GM12874 (cell line): ENCODE measurements around the gene ACAP2.

Source experiments
- TF ChIP-seq, protein P1 (sequence below): IDR thresholded peaks from 2 replicates; pipeline ENCODE4 v1.5.1; 2011; ENCODE audit warnings: low read depth, mild to moderate bottlenecking, control low read depth, low read length, moderate library complexity; ENCODE audit not compliant: insufficient read depth

Gene ACAP2

DNA sequence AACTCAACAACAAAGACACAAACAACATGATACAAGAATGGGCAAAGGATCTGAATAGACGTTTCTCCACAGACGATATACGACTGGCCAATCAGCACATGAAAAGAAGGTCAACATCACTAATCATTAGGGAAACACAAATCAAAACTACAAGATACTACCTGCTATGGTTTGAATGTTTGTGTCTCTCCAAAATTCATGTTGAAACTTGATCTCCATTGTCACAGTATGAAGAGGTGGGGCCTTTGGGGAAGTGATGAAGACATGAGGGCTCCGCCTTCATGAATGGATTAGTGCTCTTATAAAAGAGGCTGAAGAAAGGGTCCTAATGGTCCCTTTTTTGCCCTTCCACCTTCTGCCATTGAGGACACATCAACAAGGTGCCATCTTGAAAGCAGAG, 32.3 kb downstream of the ACAP2 start:
- TF ChIP-seq, protein P1, sequence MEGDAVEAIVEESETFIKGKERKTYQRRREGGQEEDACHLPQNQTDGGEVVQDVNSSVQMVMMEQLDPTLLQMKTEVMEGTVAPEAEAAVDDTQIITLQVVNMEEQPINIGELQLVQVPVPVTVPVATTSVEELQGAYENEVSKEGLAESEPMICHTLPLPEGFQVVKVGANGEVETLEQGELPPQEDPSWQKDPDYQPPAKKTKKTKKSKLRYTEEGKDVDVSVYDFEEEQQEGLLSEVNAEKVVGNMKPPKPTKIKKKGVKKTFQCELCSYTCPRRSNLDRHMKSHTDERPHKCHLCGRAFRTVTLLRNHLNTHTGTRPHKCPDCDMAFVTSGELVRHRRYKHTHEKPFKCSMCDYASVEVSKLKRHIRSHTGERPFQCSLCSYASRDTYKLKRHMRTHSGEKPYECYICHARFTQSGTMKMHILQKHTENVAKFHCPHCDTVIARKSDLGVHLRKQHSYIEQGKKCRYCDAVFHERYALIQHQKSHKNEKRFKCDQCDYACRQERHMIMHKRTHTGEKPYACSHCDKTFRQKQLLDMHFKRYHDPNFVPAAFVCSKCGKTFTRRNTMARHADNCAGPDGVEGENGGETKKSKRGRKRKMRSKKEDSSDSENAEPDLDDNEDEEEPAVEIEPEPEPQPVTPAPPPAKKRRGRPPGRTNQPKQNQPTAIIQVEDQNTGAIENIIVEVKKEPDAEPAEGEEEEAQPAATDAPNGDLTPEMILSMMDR, result no peak

GRCh38 chr3:195407531-195408409, 35.0 kb downstream of the ACAP2 start:
- TF ChIP-seq, protein P1, result no peak

GRCh38 chr3:195405651-195406050, 37.2 kb downstream of the ACAP2 start:
- TF ChIP-seq, protein P1, result no peak

- TF ChIP-seq, protein P1, result no peak
Observed at GRCh38 chr3:195403841-195404408, 38.9 kb downstream of the ACAP2 start.

DNA sequence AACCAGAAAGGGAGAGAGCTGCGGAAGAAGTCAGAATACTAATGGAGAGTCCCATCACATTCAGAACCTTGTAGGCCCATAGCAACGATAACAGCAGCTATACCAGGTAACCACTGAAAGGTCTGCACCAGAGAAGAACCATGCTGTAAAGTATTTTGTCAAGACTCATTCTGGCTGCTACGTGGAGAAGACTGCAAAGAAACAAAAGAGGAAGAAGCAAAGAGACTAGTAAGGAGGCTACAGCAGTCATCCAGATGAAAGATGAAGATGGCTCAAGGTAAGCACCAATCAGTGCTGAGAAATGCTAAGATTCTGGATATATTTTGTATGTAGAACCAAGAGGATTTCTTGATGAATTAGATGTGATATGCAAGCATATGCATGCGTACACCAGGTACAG, 39.6 kb downstream of the ACAP2 start:
- TF ChIP-seq, protein P1, result no peak

- TF ChIP-seq, protein P1, result no peak
Observed at GRCh38 chr3:195401943-195402342, 40.9 kb downstream of the ACAP2 start.

GRCh38 chr3:195397524-195397923, 45.3 kb downstream of the ACAP2 start:
- TF ChIP-seq, protein P1, result no peak
